ENCODE results near the gene PDE4B. TPM values are rescaled to one million over a fixed set of nuclear protein-coding genes. Genes with fewer than 3 reads are reported as not detected.

PDE4B gene
- total and polyA plus RNA-seq, 9 of the 15 experiments (the other 6 are each of a cell fraction or from before 2014, with no cell fraction given): 0.09 TPM; not detected in 8

- no peak for DNase-seq (ENCODE audit: extremely low read depth in 1 of 4, low spot score in 3 of 4)
- no peaks in the 10 kb centered on the region for H3K36me3 ChIP-seq (ENCODE audit: control insufficient read depth, insufficient read depth, low read length)
- H3K27me3 ChIP-seq (ENCODE audit: control insufficient read depth in 2 of 2, insufficient read depth in 2 of 2, low read length in 2 of 2): no peaks in the 10 kb centered on the region
- H3K4me3 ChIP-seq: no peak overlapping the region
- no peaks in the 10 kb centered on the region for H3K79me2 ChIP-seq (ENCODE audit: control insufficient read depth, insufficient read depth, low read length)
- no peaks in the 10 kb centered on the region for H3K4me1 ChIP-seq (replicated peaks in 1 of 2; ENCODE audit: control insufficient read depth in 2 of 2, insufficient read depth in 2 of 2, low read length in 2 of 2)
- no peak overlapping the region for H3K27ac ChIP-seq (ENCODE audit: extremely low read depth, low read depth, low read length)
- intact Hi-C loops (cut with micrococcal nuclease): no loop called here
- WGBS (ENCODE audit: insufficient coverage, low coverage, missing lambda C conversion rate): 0% methylated on average over 6 of the region's 6 CpGs
- no peaks in the 10 kb centered on the region for H3K9me1 ChIP-seq (ENCODE audit: control insufficient read depth, insufficient read depth, low read length)
- no peak overlapping the region for H3K4me2 ChIP-seq (ENCODE audit: insufficient read depth, low read length)
- in situ Hi-C loops (cut with MboI): no loop called here
- H3K9me3 ChIP-seq (replicated peaks; ENCODE audit: control insufficient read depth, insufficient read depth, low read depth, low read length): no peaks in the 10 kb centered on the region
- no peak for FAIRE-seq
- ChIA-PET POLR2A (no interaction called here), CTCF (ENCODE audit: low intra/inter-chr PET ratio) (no interaction called here)
- no TSS peak for BruUV-seq (replicated peaks)
- no peak overlapping the region for H2AFZ ChIP-seq (ENCODE audit: low read depth, low read length)
- TF ChIP-seq KLF1 (tag; IDR thresholded peaks at IDR 0.05) (no peak), ZNF23 (CRISPR knock-in tag; IDR thresholded peaks at IDR 0.05) (no peak), ZNF398 (CRISPR knock-in tag; IDR thresholded peaks at IDR 0.05) (no peak), ESRRA (IDR thresholded peaks at IDR 0.05; ENCODE audit: borderline replicate concordance, low read depth) (no peak), HLTF (IDR thresholded peaks at IDR 0.05) (no peak)
- TF ChIP-seq, protein P1, sequence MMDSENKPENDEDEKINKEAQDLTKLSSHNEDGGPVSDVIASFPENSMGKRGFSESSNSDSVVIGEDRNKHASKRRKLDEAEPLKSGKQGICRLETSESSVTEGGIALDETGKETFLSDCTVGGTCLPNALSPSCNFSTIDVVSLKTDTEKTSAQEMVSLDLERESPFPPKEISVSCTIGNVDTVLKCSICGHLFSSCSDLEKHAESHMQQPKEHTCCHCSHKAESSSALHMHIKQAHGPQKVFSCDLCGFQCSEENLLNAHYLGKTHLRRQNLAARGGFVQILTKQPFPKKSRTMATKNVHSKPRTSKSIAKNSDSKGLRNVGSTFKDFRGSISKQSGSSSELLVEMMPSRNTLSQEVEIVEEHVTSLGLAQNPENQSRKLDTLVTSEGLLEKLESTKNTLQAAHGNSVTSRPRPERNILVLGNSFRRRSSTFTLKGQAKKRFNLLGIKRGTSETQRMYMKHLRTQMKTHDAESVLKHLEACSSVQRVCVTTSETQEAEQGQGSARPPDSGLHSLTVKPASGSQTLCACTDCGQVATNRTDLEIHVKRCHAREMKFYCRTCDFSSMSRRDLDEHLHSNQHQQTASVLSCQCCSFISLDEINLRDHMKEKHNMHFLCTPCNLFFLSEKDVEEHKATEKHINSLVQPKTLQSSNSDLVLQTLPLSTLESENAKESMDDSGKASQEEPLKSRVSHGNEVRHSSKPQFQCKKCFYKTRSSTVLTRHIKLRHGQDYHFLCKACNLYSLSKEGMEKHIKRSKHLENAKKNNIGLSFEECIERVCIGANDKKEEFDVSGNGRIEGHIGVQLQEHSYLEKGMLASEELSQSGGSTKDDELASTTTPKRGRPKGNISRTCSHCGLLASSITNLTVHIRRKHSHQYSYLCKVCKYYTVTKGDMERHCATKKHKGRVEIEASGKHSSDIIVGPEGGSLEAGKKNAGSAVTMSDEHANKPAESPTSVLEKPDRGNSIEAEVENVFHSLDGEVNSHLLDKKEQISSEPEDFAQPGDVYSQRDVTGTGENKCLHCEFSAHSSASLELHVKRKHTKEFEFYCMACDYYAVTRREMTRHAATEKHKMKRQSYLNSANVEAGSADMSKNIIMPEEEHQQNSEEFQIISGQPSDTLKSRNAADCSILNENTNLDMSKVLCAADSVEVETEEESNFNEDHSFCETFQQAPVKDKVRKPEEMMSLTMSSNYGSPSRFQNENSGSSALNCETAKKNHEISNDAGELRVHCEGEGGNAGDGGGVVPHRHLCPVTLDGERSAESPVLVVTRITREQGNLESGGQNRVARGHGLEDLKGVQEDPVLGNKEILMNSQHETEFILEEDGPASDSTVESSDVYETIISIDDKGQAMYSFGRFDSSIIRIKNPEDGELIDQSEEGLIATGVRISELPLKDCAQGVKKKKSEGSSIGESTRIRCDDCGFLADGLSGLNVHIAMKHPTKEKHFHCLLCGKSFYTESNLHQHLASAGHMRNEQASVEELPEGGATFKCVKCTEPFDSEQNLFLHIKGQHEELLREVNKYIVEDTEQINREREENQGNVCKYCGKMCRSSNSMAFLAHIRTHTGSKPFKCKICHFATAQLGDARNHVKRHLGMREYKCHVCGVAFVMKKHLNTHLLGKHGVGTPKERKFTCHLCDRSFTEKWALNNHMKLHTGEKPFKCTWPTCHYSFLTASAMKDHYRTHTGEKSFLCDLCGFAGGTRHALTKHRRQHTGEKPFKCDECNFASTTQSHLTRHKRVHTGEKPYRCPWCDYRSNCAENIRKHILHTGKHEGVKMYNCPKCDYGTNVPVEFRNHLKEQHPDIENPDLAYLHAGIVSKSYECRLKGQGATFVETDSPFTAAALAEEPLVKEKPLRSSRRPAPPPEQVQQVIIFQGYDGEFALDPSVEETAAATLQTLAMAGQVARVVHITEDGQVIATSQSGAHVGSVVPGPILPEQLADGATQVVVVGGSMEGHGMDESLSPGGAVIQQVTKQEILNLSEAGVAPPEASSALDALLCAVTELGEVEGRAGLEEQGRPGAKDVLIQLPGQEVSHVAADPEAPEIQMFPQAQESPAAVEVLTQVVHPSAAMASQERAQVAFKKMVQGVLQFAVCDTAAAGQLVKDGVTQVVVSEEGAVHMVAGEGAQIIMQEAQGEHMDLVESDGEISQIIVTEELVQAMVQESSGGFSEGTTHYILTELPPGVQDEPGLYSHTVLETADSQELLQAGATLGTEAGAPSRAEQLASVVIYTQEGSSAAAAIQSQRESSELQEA (IDR thresholded peaks at IDR 0.05; ENCODE audit: low read depth): no peak
- H4K20me1 ChIP-seq (replicated peaks; ENCODE audit: control insufficient read depth, insufficient read depth, low read length): no peaks in the 10 kb centered on the region
- ATAC-seq: no peak
- no peak overlapping the region for H3K9ac ChIP-seq (ENCODE audit: insufficient read depth in 1 of 2, low read depth in 2 of 2, low read length in 2 of 2)
Measured at GRCh38 chr1:66078412-66078811, 285.7 kb downstream of the PDE4B start.
